HG03039 (cell line): ENCODE data around the gene OOSP3.
"Not testable (repeated sequence)": the region's sequence is repeated elsewhere in the genome, so short reads cannot be mapped to it uniquely, and the experiment has no call there.

Experiments used
- ATAC-seq: cut with Tn5 transposase; IDR thresholded peaks from one replicate; pipeline ENCODE4 v1.9.1; 2021; ENCODE audit warnings: mild to moderate bottlenecking, moderate library complexity; ENCODE audit not compliant: unreplicated experiment

Gene OOSP3

GRCh38 chr11:59875856-59876519 is 2.6 kb upstream of the OOSP3 start:
- no peak for ATAC-seq

- ATAC-seq = no peak
Observed at GRCh38 chr11:59877325-59877724, 1.3 kb upstream of the OOSP3 start.

DNA sequence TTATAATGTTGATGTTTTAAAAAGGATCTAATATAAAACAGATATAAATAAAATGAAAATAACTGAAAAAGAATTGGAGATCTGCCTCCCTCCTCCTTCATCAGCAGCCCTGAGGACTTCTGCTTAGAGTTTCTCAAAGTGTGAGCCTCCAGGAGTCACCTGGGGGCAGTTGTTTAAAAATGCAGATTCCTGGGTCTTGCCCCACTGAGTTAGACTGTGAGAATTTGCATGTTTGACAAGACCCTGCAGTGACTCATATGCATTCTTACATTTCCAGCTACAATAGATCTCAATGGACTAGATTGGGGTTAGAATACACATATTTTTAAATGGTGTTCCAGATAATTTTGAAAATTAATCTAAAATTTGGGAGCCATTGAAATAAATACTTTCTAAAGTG is 798 bp upstream of the OOSP3 start:
- no peak for ATAC-seq

DNA sequence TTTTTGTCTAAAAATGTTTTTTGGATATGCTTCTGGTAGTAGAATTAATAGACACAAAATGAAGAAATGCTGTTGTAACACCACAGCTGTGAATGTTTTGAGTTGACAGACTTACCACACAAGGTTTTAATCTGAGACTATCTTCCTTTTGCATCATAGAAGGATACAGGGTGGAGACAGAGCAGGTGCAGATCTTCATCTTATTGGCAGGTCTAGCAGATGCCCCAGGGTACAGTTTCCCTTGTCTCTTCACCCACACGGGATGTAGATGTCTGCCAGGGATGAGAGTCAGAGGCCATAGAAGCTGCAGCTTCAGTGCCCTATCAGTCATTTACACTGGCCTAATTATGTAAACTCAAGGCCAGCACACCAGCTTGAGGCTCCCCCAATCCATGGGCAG is 985 bp downstream of the OOSP3 start:
- ATAC-seq = no peak

DNA sequence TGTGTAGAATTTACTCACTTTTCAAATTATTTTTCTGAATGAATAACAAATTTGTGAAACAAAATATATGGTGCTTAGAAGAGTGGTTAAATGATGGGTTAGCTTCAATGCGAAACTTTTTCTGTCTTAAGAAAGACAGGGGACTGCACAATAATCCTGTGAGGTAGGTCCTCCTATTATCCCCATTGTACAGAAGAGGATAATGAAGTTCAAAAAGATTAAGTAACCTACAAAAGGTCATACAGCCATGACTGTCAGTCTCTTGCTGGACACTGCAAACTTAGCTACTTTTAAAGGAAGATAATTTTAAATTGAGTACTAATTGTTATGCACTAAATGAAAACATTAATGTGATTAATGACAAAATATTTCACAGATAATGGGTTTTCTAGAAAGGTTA is 5.0 kb downstream of the OOSP3 start:
- no peak for ATAC-seq

GRCh38 chr11:59887156-59887555 is 8.6 kb downstream of the OOSP3 start:
- not testable (repeated sequence) for ATAC-seq

- ATAC-seq = no peak
Observed at GRCh38 chr11:59891781-59892181, 13.2 kb downstream of the OOSP3 start.

DNA sequence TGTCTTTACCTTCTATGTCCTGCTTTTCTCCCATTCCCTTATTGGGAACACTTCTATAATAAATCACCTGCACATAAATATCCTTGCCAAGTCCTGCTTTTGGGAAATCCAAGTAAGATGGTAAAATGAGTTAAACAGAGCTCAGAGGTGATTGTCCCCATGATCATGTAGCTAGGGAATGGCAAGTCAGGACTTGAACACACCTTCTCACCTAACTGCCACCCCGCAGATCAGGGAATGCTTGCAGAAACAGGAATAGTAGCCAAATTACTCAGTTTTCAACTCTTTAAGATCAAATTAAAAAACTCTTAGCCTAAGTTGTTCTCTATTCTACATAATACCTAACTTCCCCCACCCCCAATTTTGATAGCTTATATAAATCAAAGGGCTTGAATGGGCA is 16.0 kb downstream of the OOSP3 start:
- ATAC-seq = no peak

DNA sequence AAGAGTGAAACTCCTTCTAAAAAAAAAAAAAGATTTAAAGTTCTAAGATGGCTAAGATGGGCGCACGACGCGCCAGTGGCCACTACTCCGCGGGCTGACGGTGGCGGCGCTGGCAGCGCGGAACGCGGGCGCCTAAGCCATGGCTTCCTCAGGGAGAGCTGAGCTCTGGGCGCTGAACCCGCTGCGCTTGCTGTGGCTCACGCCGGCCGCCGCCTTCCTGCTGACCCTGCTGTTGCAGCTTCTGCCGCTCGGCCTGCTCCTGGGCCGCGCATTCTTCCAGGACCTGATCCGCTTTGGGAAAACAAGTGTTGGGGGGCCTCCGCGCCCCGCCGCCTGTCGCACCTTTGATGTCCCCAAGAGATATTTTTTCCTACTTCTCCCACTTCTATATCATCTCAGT is 19.5 kb downstream of the OOSP3 start:
- no peak for ATAC-seq

DNA sequence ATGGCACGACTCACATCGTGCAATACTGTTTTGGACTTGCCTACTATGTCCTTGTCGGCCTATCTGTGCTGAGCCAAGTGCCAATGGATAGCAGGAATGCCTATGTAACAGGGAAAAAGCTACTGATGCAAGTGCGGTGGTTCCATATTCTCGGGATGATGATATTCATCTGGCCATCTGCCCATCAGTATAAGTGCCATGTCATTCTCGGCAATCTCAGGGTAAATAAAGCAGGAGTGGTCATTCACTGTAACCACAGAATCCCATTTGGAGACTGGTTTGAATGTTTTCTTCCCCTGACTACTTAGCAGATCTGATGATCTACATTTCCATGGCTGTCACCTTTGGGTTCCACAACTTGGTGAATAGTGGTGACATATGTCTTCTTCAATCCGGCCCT is 20.1 kb downstream of the OOSP3 start:
- no peak for ATAC-seq

- ATAC-seq = no peak
Observed at GRCh38 chr11:59899532-59899931, 20.9 kb downstream of the OOSP3 start.

DNA sequence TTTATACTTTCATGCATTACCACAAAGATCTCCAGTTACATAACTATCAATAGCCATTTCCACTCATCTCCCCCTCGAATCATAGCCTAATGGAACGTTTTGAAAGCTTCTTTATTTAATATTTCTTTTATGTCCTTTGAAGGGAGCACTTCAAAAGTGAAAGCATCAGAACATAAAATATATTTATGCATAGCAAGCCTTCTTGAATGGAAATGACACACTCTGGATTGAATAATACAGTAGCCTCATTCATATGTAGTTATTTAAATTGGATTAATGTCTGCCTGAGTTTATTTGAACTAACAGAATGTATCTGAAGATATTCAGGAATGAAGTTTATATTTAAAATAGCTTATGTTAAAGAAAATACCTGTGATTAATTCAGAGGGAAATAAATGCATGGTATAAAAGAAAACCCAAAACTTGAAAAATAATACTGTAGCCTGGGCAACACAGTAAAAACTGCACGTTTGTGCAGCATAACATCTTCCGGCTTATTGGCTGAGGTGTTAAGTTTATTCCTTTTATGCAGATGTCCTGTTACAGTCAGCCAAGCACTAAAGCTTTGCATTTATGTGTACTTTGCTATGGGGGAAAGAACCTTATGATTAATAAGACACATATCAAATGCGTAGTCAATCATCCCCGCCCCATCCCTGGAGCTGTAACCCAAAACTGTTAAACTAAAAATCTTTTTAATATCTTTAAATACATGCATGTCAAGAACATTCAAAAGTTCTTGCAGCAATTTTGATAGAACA is 22.0 kb downstream of the OOSP3 start:
- no peak for ATAC-seq

- no peak for ATAC-seq
Observed at GRCh38 chr11:59901306-59901705, 22.7 kb downstream of the OOSP3 start.

DNA sequence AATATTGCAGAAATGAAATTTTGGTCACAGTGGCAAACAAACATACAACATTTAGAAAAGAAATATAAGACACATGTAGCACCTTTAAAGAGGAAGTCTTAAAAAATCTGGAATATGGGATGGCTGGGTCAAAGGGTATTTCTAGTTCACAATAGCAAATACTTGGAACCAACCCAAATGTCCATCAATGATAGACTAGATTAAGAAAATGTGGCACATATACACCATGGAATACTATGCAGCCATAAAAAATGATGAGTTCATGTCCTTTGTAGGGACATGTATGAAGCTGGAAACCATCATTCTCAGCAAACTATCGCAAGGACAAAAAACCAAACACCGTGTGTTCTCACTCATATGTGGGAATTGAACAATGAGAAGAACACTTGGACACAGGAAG is 25.0 kb downstream of the OOSP3 start:
- ATAC-seq = not testable (repeated sequence)

DNA sequence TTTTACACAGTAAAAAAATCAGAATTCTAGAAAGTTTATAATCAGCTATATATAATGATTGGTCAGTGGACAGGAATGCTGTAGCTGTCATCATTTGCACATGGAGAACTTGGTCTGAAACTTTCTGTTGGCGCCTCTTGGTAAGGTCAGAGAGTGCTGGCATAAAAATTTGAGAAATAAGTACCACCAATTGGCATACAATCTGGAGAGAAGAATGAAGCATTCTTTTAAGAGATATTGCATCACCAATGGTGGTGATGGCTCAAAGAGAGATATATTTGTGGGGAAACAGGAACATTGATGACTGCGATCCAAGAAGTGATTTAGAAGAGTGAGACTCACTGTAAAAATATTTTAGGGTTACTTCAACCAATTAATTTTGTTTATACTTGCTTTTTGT is 39.9 kb downstream of the OOSP3 start:
- no peak for ATAC-seq

DNA sequence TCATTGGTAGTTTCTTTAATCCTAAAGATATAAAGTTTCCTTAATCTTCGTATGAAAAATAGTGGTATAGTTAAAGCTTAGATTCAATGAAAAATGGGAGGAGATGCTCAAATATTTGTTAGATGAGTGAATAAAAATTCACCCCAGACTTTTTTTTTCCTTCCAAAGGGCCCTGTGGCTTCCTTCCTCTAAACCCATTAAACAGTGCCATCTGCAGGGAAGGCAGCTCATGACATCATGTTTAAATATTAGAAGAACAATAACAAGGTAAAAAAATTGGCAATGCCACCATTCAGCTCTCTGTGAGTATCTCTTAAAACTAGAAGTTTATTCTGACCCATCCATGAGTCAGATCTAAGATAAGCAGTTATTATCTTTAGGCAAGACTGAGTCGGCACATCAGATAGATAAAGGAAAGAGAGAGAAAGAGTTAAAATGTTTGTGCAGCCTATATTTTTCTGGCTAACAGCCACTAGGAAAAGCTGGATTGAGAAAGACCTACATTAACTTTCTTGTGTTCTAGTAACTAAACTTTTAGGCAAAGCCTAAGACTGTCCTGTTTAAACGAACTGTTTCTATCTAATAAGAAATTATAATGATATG is 40.5 kb downstream of the OOSP3 start:
- no peak for ATAC-seq

DNA sequence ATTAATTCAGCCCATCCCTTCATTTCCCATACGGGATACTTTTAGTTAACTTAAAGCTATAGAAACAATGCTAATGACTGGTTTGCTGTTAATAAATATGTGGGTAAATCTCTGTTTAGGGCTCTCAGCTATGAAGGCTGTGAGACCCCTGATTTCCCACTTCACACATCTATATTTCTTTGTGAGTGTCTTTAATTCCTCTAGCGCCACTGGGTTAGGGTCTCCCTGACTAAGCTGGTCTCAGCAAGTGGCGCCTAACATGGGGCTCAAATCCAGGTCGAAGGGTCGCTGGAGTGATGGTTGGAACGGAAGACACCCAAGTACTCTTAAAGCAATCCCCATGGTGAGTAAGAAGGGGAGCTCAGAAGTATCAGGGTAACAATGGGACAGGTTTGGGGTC is 45.2 kb downstream of the OOSP3 start:
- ATAC-seq = no peak

DNA sequence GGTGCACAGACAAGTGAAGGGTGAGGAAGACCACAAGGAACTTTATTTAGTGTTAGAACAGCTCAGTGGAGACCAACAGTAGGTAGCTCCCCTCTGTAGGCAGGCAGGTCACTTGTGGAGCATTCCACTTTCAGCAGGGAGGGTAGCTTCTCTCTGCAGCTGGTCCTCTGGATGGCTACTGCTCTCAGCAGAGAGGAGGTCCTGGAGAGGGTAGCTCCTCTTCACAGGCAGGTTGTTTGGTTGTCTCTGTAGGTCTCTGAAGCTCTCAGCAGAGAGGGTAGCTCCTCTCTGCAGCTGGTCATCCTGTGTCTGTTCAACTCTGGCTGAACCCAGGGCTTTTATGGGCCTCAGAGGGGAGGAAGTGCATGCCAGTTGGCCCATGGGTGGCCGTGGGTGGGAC is 53.1 kb downstream of the OOSP3 start:
- ATAC-seq = no peak

GRCh38 chr11:59938132-59938531 is 59.5 kb downstream of the OOSP3 start, which contains the start of gene OOSP1:
TSS of gene OOSP1 (plus strand) at chr11:59938432. CDS start at chr11:59938455, 23 bp downstream.
- no peak for ATAC-seq

- ATAC-seq = no peak
Observed at GRCh38 chr11:59938718-59939117, 60.1 kb downstream of the OOSP3 start.

- ATAC-seq = no peak
Observed at GRCh38 chr11:59939482-59939881, 60.9 kb downstream of the OOSP3 start.

- ATAC-seq = no peak
Observed at GRCh38 chr11:59941091-59941490, 62.5 kb downstream of the OOSP3 start.
